ENCODE results near the gene KCND3.

Gene KCND3

DNA sequence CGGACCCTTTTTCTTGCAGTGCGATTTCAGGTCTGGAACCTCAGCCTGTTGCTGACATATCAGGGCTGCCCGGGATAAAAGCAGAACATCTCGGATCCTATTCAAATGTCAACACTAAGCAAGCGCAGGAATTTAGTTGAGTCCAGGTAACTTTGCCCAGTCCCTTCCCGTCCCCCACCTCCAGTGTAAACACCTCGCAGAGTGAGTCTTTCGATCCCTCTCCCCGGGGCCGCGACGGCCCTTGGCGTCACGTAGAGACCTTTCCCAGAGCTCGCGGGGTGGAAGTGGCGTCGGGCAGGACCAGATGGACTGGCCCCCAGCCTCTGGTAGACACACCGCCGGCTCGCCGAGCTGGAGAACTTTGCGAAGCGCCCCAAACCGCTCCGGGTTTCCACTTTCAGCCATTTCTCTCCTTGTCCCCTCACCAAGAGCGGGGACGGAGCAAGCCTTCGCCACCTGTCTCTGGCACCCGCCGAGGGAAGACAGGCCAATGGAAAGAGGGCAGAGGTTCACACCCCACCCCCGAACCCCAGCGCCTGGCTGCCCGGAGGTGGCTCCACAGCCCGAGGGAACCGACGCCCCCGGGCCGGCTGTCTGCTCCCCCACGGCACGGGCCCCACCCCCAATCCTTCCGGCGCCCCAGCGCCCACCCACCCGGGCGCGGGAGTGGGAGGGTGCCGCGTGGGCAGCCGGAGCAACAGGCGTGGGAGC is 570 bp downstream of the KCND3 start:
- no peak for DNase-seq (ENCODE audit: low read depth in 1 of 2, low spot score in 1 of 2)

DNA sequence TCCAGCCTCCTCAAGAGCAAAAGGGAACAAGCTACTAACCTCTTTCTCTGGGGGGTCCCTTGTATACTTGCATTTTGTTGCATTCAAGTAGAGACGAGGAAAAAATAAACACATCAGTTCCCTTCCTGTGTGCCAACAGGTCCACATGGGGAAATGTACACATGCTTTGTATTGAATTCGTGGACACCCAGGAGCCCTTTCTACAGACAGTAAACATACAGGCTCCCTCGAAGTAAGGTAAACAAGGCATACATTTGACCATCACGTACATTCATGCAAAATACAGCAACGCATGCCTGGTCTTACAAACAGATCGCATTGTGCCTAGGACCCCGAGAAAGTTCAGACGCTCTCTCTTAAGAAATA is 1.1 kb downstream of the KCND3 start:
- no peak for DNase-seq (ENCODE audit: low read depth in 1 of 2, low spot score in 1 of 2)

DNA sequence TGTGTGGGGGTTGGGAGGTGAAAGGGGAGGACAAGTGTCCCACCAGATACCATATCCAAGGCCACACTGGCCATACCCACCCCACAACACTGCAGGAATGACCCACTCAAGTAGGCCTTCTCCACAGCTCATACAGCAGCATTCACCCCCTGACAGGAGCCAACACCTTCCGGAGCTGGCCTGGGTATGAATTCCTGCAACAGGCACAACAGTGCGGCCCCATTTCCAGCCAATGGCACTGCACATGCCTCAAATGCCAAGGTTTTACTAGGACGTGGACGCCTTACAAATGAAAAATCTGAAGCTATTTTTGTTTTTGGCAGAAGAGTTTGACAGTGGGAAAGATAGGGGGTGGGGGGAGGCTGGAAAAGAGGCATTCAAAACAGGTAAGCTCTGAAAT is 2.0 kb downstream of the KCND3 start:
- no peak for DNase-seq (ENCODE audit: low read depth in 1 of 2, low spot score in 1 of 2)

DNA sequence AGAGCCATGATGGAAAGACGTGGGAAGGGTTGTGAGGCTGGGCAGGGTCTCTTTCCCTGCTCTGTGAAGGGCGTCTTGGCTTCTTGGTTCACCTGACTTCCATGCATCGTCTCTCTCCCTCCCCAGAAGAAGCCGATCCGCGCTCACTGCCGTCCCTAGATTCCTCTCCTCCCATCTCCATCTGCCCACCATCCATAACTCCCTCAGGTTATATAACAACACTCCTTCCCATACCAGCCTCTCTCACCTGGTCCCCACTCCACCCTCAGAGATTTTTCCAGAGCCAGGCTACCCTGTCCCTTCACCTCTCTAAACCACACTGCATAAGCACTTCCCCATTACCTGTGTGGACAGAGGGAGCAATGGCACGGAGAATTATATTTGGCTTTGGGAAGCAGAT is 6.0 kb downstream of the KCND3 start:
- DNase-seq (ENCODE audit: low read depth in 1 of 2, low spot score in 1 of 2), result no peak

DNA sequence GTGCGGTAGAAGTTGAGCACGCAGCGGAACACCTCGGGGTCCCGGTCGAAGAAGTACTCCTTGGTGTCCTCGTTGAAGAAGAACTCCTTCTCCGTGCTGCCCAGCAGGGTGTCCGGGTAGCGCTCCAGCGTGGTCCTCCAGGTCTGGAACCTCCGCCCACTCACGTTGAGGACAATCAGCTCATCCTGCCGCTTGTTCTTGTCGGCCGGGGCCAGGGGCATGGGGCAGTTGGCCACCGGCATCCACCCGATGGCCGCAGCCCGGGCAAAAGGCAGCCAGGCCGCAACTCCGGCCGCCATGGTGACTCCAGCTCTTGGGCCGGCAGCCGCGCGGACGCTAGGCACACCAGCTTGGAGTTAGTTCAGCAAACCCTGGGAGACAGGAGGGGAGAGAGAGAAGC is 7.0 kb downstream of the KCND3 start:
- DNase-seq (ENCODE audit: low read depth in 1 of 2, low spot score in 1 of 2), result no peak

DNA sequence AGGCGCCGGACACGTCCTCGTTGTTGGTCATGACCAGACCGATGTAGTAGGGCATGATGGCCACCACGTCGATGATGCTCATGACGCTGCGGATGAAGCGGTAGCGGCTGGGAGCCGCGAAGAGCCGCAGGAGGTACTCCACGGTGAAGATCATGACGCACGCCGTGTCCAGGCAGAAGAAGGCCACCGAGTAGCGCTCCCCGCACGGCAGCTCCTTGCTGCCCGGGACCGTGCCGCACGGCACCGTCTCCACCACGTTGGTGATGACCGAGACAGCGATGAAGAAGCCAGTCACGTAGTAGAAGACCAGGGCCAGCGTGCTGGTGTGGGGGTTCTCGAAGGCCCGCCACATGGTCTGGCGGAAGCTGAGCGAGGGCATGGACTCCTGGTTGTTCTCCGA is 7.6 kb downstream of the KCND3 start:
- DNase-seq (ENCODE audit: low read depth in 1 of 2, low spot score in 1 of 2), result no peak

DNA sequence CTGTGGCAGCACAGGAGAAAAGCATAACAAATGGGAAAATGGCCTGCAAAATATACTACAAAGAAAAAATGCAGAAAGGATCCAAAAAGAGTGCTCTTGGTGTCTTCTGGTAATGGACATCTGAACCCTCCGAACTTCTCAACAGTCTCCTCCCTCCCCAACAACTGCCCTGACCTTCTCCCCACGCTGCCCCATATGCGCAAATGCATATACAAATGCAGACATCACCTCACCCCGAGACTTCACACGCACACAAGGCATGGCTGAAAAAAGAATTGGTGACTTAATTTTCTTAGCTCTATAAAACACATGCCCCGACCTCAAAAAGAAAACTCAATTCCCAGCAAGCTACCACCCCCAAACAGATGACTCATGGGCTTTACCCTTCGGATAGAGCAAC is 8.4 kb downstream of the KCND3 start:
- DNase-seq (ENCODE audit: low read depth in 1 of 2, low spot score in 1 of 2), result no peak

DNA sequence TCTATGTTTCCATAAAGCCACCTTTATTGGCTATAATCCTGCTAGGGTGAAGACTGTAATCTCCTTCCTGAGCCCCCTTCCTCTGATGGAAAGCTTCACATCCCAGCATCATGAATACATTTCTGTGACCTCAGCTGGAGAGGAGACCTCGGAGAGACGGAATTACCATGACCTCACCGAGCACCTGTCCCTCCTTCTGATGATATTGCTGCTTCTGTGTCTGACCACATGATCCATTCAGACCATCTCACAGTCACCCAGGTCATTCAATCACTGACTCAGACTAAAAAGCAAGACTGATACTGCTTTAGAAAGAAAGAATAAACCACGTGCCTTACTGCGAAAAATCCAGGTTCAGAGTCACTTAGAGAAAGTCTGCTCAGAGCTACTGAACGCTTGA is 8.8 kb downstream of the KCND3 start:
- no peak for DNase-seq (ENCODE audit: low read depth in 1 of 2, low spot score in 1 of 2)

DNA sequence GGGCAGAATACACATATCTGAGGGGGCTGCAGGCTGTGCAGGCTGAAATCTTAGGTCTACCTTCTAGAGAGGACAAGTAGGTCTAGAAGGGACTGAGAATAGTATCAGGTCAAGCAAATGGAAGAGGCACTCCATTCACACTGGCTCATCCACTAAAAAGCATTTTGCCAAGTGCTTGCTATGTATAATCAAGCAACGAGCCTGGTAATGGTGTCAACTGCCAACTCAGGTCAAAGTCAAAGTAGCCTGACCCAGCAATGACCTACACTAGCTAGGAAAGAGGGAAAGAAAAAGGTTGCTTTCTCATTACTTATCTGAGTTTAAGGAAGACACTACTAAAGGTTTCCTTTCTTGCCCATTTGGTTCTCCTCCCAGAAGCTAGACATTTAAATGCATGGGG is 10.8 kb downstream of the KCND3 start:
- DNase-seq (ENCODE audit: low read depth in 1 of 2, low spot score in 1 of 2), result no peak

DNA sequence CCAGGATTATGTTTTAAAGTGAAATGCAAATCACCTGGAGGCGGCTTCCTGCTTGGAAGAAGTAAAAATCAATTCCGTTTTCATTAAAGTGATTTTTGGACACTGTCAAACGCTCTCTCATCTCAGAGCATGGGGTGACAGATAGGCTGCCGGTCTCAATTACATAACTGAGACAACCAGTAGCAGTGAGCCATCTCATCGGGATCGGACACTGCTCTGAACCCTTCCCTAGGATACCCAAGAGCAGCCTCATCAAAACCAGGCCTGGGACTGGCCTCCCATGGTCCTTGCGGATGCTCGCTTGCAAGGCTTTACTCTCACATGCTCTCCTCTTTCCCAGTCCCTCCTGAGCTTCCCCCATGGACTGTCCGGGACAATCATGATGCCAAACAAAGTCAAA is 12.1 kb downstream of the KCND3 start:
- no peak for DNase-seq (ENCODE audit: low read depth in 1 of 2, low spot score in 1 of 2)

DNA sequence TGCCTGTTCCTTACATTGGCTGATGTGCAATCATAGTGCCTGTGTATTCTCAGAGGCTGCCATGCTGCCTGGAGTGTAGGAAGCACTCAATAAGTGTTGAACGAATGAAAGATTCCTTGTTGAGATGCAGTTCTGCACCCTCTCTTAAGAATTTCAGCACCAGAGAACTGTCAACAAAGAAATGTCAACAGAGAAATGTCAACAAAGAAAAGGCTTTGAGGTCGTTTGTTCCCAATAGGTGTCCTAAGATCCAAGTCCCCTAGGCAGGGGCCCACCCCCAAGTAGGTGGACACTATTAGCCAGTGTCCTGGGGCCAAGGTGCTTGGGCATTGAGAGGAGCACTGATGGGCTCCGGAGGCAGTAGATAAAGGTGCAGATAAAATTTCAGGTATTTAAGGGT is 12.6 kb downstream of the KCND3 start:
- no peak for DNase-seq (ENCODE audit: low read depth in 1 of 2, low spot score in 1 of 2)

DNA sequence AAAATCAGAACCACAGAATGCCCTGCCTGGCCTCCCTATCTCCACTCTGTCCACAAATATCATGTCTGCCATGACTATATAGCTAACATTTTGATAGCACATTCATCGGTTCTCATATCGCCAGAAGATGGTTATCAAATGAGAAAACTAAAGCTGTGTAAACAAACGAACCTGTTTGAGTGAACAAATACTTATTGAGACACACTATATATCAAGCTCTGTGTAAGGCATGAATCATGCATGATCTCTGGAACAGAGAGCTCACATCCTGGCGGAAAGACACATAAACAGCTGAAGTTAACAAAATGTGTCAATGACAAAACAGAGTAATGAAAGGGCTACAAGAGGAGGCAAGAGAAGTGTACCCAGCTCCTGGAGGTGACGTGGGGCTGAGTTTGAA is 13.1 kb downstream of the KCND3 start:
- DNase-seq (ENCODE audit: low read depth in 1 of 2, low spot score in 1 of 2), result no peak

DNA sequence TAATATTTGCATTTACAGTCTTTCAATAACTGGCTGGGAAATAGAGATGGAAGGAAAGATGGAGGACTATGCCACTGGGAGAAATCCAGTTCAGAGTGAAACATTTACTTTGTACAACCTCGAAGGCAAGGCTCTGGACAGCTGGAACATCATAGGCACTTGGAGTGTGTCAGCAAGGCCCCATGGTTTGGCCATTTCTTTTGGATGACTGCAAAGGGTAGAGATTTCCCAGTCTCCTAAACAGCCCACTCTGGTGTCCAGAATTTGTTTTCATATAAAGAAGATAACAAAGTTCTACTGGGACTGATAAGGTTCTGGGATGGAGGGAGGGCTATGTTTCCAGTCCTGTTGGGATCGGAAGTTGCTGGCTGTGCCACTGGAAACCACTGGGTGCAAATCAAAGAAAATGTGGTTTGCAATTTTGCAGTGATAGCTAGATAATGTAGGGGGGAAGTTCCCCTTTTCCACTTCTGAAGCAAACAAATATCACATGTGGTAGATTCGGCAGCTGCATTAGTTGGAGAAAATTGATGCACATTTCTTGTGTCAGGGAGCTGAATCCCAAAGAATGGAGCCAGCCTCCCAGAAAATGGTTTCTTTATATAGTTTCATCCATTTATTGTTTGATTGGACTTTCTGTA is 16.2 kb downstream of the KCND3 start:
- DNase-seq (ENCODE audit: low read depth in 1 of 2, low spot score in 1 of 2), result no peak

DNA sequence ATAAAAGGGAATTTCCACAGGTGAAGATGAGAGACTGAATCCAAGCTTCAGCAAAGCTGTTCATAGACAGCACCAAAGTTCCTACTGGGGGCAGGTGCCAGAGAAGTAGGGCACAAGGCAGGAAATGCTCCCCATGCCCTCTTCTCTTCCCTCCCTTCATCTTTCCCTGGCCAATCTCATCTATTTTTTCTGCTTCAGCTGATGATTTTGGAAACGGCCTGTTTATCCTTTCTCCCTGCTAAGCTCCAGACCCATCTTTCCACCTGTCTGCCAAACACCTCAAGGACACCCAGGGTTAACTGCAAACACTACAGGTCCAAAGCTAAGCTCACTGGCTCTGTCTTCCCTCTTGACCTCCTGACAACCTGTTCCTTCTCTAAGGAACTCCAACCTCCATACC is 18.1 kb downstream of the KCND3 start:
- DNase-seq (ENCODE audit: low read depth in 1 of 2, low spot score in 1 of 2), result no peak

DNA sequence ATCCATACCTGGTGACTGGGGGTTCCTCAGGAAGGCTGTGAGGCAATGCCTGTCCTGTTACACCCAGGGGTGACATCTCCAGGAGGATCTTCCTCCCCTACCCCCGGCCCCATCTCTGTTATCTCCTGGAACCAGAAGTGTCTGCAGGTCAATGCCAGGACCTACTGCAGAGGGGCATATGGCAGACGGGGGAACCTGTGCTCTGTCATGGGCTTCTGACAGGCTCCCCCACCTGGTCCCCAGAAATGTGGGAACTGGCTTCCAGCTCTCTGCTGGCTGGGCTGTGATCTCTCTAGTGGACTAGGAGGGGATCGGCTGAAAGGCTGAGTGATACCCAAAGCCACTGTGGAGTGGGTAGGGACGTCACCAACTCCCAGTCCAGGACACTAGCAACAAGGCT is 21.0 kb downstream of the KCND3 start:
- no peak for DNase-seq (ENCODE audit: low read depth in 1 of 2, low spot score in 1 of 2)

DNA sequence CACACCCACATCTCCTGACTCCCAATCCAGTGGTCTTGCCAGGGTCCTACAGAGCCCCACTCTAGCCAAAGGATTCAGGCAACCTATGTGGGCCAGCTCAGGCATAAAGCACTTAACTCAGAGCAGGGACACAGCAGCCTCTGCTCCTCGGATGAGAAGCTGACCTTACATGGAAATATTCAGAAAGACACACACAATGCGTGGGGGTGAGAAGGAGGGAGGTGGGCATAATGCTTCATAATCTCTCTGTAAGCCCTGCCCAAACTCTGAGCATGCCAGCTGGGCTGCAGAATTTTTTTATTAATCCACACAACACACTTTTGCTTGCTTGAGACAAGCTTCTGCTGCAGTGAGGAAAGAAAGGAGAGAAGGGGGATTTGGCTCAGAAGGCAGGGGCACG is 21.6 kb downstream of the KCND3 start:
- DNase-seq (ENCODE audit: low read depth in 1 of 2, low spot score in 1 of 2), result no peak

DNA sequence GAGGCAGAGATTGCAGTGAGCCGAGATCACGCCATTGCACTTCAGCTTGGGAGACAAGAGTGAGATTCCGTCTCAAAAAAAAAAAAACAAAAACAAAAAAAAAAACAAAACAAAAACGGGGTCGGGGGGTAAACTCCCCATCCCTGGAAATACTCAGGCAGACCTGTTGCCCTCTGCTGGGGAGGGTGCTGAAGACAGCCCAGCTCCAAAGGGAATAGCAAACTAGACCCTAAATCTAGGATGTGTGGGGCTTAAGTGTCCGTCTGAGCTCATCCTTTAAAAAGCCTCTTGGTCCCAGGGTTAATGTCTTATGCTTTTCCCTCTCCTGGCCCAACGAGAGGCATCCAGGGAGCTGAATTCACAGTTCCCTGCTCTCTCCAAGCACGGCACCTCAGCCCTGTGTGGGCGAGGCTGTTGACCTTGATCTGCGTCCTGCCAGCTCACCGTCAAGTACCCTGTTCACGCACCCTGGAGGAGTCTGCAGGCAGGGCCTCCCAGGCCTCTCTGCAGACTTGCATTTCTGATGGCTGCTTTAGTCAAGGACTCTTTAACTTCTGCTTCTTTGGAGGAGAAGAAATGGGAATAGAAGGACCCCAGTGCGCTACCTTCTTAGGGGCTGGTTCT is 22.3 kb downstream of the KCND3 start:
- DNase-seq (ENCODE audit: low read depth in 1 of 2, low spot score in 1 of 2), result no peak

DNA sequence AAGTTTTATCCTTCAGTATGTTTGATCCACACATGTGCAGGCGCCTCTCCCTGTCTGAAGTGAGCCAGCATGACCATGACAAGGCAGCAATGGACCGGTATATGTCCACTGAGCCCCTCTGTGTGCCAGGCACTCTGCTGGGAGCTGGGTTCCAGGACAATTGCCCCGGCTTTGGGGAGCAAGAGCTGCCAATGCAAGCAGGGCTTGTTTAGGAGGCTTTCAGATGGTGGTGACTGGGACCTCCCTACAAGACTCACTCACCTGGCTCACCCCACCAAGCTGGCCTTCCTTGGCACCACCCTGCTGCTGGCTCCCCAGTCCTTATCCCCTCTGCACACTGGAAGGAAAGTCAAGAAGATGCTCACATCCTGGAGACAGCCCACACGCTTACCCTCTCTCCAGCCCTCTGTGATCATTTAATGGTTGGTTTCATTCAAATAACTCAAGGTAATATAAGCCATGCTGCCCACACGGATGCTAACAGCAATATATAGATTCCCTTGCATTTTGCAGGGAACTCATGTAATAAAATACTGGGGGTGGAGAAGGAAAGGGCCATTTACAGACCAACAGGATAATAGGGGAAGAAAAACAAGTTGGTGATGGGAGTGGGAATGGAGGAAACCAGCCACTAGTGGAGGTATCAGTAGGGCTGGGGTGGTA is 23.6 kb downstream of the KCND3 start:
- no peak for DNase-seq (ENCODE audit: low read depth in 1 of 2, low spot score in 1 of 2)

DNA sequence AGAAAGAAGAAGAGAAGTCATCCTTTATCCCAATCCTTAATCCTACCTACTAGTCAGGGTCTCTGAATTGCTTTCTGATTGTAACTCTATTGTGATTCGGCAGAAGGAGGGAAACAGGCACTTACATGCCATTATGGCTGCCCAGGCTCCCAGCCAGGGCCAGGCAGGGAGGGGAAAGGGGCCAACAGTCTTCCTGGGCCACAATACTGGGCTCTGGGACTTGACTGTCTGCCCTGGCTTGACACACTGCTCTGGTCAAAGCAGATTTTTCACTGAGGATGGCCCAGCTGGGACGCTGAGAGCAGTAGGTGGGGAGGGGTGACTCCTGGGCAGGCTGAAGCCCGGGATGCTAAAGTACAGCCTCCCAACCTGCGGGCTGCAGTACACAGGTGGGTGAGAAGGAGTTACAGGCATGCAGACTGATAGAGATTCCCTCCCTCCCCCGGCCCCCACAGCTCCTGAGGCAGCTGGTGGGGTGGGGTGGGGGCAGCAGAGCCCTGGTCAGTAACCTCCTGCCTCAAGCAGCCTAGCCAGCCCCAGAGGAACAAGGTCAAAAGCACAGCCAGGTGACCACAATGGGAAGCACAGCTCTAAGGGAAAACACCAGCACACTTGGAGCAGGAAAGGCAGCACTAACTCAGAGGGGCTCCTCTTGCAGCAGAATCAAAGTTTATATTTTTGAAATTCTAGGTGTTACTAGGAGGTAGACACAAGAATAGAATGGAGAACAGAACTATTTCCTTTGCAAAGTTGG is 25.3 kb downstream of the KCND3 start:
- DNase-seq (ENCODE audit: low read depth in 1 of 2, low spot score in 1 of 2), result no peak

DNA sequence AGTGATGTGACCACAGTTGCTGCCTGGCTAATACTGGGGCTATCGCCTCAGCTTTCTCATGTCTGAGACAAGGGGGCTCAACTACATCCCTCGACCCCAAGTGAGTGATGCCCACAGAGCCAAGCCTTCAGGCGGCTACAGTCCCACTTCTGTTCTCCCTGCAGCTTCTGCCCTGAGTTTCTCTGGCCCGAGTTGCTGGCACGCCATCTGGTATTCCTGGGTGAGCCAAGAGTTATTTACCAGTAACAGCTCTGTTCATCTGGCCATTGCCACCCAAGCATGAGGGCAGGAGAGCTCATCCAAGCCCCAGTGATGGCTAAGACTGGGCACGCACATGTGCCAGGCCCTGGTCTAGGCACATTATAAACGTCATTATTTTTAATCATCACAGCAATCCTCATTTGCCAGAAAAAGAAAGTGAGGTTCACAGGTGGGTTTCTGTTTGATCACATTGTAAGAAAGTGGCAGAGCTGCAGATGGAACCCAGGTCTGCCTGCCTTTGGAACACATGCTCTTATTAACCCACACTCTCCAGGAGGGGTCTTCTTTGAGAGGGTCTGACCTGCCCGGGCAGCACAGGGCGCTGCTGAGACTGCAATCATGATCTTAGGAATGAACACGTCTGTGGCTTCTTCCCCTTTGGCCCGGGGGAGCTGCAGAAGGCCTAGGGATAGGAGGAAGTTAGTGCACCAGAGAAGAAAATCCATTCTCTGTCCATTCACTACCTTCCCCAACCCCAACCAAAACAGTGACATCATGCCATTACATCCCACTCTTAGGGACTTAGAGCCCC is 27.5 kb downstream of the KCND3 start:
- no peak for DNase-seq (ENCODE audit: low read depth in 1 of 2, low spot score in 1 of 2)

DNA sequence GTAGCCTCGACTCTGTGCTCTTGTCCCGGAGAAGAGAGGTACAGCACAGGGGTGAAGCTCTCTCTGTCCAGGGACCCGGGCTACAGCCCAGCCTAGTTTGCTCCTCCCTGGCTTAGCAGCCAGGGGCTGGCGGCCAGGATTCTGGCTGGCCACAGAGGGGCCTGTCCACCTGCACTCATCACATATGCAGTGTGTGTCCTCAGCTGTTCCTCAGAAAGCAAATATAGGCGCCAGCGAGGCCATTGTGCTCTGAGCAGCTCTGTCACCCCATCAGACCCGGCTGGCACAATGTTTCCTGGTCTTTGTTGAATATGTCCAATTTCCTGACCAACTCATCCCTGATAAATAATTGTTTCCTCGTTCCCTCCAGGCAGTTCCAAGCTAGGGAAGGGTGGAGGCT is 28.5 kb downstream of the KCND3 start:
- no peak for DNase-seq (ENCODE audit: low read depth in 1 of 2, low spot score in 1 of 2)
